PC-3 (cell line): ENCODE measurements around the gene CCT3. TPM values are rescaled to one million over a fixed set of nuclear protein-coding genes. Genes with fewer than 3 reads are reported as not detected.

ENCODE experiments used
- ATAC-seq: fragments of 200-7000 bp; cut with Tn5 transposase; 2 replicates; pipeline ENCODE4 v1.9.1; 2020; ENCODE audit warnings: mild to moderate bottlenecking, moderate library complexity
- BruUV-seq: library from RNA; stranded (reverse); fragments of 400-500 nt; replicated peaks from 2 replicates; lab custom pipeline; 2021; lab: Mats Ljungman, UMichigan
- CTCF ChIA-PET: fragments of 300-600 bp; sonication (Branson Sonifier 250); formaldehyde crosslinking; loops from one replicate; lab custom pipeline; 2022; ENCODE audit warnings: antibody characterized with exemption; lab: Charles Lee
- POLR2A ChIA-PET: fragments of 300-600 bp; sonication (Branson Sonifier 250); formaldehyde crosslinking; loops from one replicate; lab custom pipeline; 2022; ENCODE audit warnings: antibody characterized with exemption; ENCODE audit not compliant: unreplicated experiment; lab: Charles Lee
- DNase-seq: peaks from one replicate; pipeline ENCODE4 v3.0.0-alpha.2; 2015
- H2AFZ ChIP-seq: fragments of 300-600 bp; sonication (generic); 2 replicates; pipeline ENCODE4 v1.6.0; 2016; ENCODE audit warnings: antibody characterized with exemption, low read length
- H3F3A ChIP-seq: fragments of 300-600 bp; sonication (generic); one replicate; pipeline ENCODE4 v1.6.0; 2017; ENCODE audit warnings: antibody characterized with exemption, low read length, control low read depth, mild to moderate bottlenecking; ENCODE audit not compliant: unreplicated experiment
- H3K27ac ChIP-seq: fragments of 300-600 bp; sonication (generic); 2 replicates; pipeline ENCODE4 v1.5.1; 2016; ENCODE audit warnings: mild to moderate bottlenecking, low read length
- H3K27me3 ChIP-seq: fragments of 300-600 bp; sonication (generic); 2 replicates; pipeline ENCODE4 v1.6.1; 2016; ENCODE audit warnings: low read length, mixed read lengths
- H3K36me3 ChIP-seq: fragments of 300-600 bp; sonication (generic); 2 replicates; pipeline ENCODE4 v1.6.1; 2016; ENCODE audit warnings: low read depth, mixed run types, low read length, mixed read lengths
- H3K4me1 ChIP-seq: fragments of 300-600 bp; sonication (generic); 2 replicates; pipeline ENCODE4 v1.5.1; 2016; ENCODE audit warnings: low read length; ENCODE audit not compliant: insufficient read depth
- H3K4me2 ChIP-seq: fragments of 300-600 bp; sonication (generic); 2 replicates; pipeline ENCODE4 v1.6.0; 2016; ENCODE audit warnings: low read length
- H3K4me3 ChIP-seq: fragments of 300-600 bp; sonication (generic); 2 replicates; pipeline ENCODE4 v1.5.1; 2016; ENCODE audit warnings: mild to moderate bottlenecking, low read length, mixed read lengths
- H3K79me2 ChIP-seq: fragments of 300-600 bp; sonication (generic); 2 replicates; pipeline ENCODE4 v1.6.1; 2017; ENCODE audit warnings: low read length, mixed read lengths
- H3K9ac ChIP-seq: fragments of 300-600 bp; sonication (generic); 2 replicates; pipeline ENCODE4 v1.6.0; 2016; ENCODE audit warnings: mild to moderate bottlenecking, low read length
- H3K9me2 ChIP-seq: fragments of 300-600 bp; sonication (generic); replicated peaks from 2 replicates; pipeline ENCODE4 v1.6.1; 2016; ENCODE audit warnings: mixed run types, low read length, mixed read lengths
- H3K9me3 ChIP-seq: fragments of 300-600 bp; sonication (generic); 2 replicates; pipeline ENCODE4 v1.6.1; 2016; ENCODE audit warnings: low read length, mixed read lengths
- H4K20me1 ChIP-seq: fragments of 300-600 bp; sonication (generic); 2 replicates; pipeline ENCODE4 v1.6.1; 2016; ENCODE audit warnings: low read length, mixed read lengths
- CTCF ChIP-seq: fragments of 300-600 bp; sonication (generic); conservative IDR thresholded peaks from 2 replicates; pipeline ENCODE4 v1.5.1; 2017; ENCODE audit warnings: antibody characterized with exemption, low read depth, mild to moderate bottlenecking, low read length
- EZH2 ChIP-seq: fragments of 300-600 bp; sonication (generic); IDR thresholded peaks from one replicate; pipeline ENCODE4 v1.6.1; 2017; ENCODE audit warnings: antibody characterized with exemption, mild to moderate bottlenecking, low read length; ENCODE audit not compliant: unreplicated experiment
- EZH2phosphoT487 ChIP-seq: fragments of 300-600 bp; sonication (generic); IDR thresholded peaks from 2 replicates; pipeline ENCODE4 v1.6.1; 2018; ENCODE audit warnings: mild to moderate bottlenecking, antibody characterized with exemption, low read length, borderline replicate concordance
- intact Hi-C: fragments of 100-400 bp; cut with micrococcal nuclease; formaldehyde crosslinking; loops from 2 replicates; pipeline ENCODE4 v1.9.0; 2023
- total RNA-seq: library from RNA; depleted of rRNA; stranded (reverse); fragments of >200 nt; gene quantifications from 2 replicates; pipeline ENCODE4 v1.2.3, GENCODE V29; 2014

The CCT3 gene
- total RNA-seq, 1 experiment from 2014 or later = 692 TPM

- no TSS peak for BruUV-seq
- POLR2A ChIA-PET = no interaction called here
These were observed 34.9 kb downstream of the CCT3 start for GRCh38 chr1:156303241-156303640.

GRCh38 chr1:156298852-156299357 is 39.2 kb downstream of the CCT3 start, which contains the start of gene VHLL:
Gene VHLL, minus strand, starts transcription at chr1:156299307. Its CDS starts 118 bp downstream, at chr1:156299189.
- ChIA-PET CTCF (no interaction called here), POLR2A (no interaction called here)
- no peaks in the 10 kb centered on the region for H3K27me3 ChIP-seq
- H3K36me3 ChIP-seq = peaks cover 2% of the 10 kb centered on the region; the same call in 1 of the 2 replicates
- H3K9me2 ChIP-seq = no peaks in the 10 kb centered on the region
- no TSS peak for BruUV-seq
- no peak within 1 kb of the TSS for H3K4me3 ChIP-seq
- no peaks in the 10 kb centered on the region for H4K20me1 ChIP-seq
- no peaks in the 10 kb centered on the region for H3K79me2 ChIP-seq
- no peaks in the 10 kb centered on the region for H3F3A ChIP-seq
- H2AFZ ChIP-seq = no peak within 1 kb of the TSS
- H3K4me2 ChIP-seq = no peak within 1 kb of the TSS
- peaks cover 9% of the 10 kb centered on the region; the same call in 1 of the 2 replicates for H3K4me1 ChIP-seq
- H3K27ac ChIP-seq = no peak within 1 kb of the TSS
- intact Hi-C loops = no loop called here
- H3K9ac ChIP-seq = no peak within 1 kb of the TSS
- TF ChIP-seq EZH2 (no peak), CTCF (no peak), EZH2phosphoT487 (no peak)
- no peak for DNase-seq
- no peaks in the 10 kb centered on the region for H3K9me3 ChIP-seq
- ATAC-seq = no peak

More at GRCh38 chr1:156303241-156303640, 34.9 kb downstream of the CCT3 start:
- ATAC-seq (no peak), DNase-seq (no peak)
- Histone ChIP-seq H3K9me2 (no peaks in the 10 kb centered on the region), H3K79me2 (no peaks in the 10 kb centered on the region), H3K4me1 (no peaks in the 10 kb centered on the region), H3K36me3 (peaks cover 17% of the 10 kb centered on the region), H3K4me2 (no peak overlapping the region), H3K9ac (no peak overlapping the region), H3F3A (no peaks in the 10 kb centered on the region), H3K9me3 (no peaks in the 10 kb centered on the region), H3K27me3 (no peaks in the 10 kb centered on the region), H2AFZ (no peak overlapping the region), H4K20me1 (no peaks in the 10 kb centered on the region), H3K27ac (no peak overlapping the region), H3K4me3 (no peak overlapping the region)
- CTCF ChIA-PET = no interaction called here
- no peak for TF ChIP-seq EZH2phosphoT487
- no peak for TF ChIP-seq EZH2
- no peak for TF ChIP-seq CTCF
- intact Hi-C loops = no loop called here

- CTCF ChIA-PET = no interaction called here
- ATAC-seq = peak; percentile 23
- Histone ChIP-seq H4K20me1 (no peaks in the 10 kb centered on the region), H3K79me2 (no peaks in the 10 kb centered on the region), H2AFZ (peak within 1 kb of the TSS; percentile 94), H3F3A (no peaks in the 10 kb centered on the region), H3K27ac (no peak within 1 kb of the TSS), H3K4me3 (peak within 1 kb of the TSS; percentile 73), H3K4me2 (peak within 1 kb of the TSS; percentile 90), H3K4me1 (peaks cover 15% of the 10 kb centered on the region; the same call in 1 of the 2 replicates), H3K9me3 (no peaks in the 10 kb centered on the region), H3K36me3 (no peaks in the 10 kb centered on the region), H3K27me3 (no peaks in the 10 kb centered on the region), H3K9ac (peak within 1 kb of the TSS; percentile 60), H3K9me2 (no peaks in the 10 kb centered on the region)
- POLR2A ChIA-PET = interaction anchor here (0.7 kb wide), 2 partner anchors 13 to 21 kb away, joined by 3 to 4 read pairs; partner anchors contain the start of gene SMG5
- intact Hi-C loops = no loop called here
- TF ChIP-seq EZH2 = no peak
- TF ChIP-seq EZH2phosphoT487 = no peak
- no peak for TF ChIP-seq CTCF
- no TSS peak for BruUV-seq
- peak; percentile 69 for DNase-seq
These were observed 42.6 kb downstream of the CCT3 start, which contains the start of gene GLMP for GRCh38 chr1:156295391-156295947. Gene GLMP, minus strand, starts transcription at chr1:156295679. Its CDS starts 34 bp downstream, at chr1:156295645.
